Endothelial cell of umbilical vein (primary cell): ENCODE results near the gene ARHGAP32. TPM values are rescaled to one million over a fixed set of nuclear protein-coding genes. Genes with fewer than 3 reads are reported as not detected.

Source experiments
- BruUV-seq: library from RNA; stranded (reverse); fragments of 400-500 nt; replicated peaks from 2 replicates; lab custom pipeline; 2021; lab: Mats Ljungman, UMichigan
- CTCF ChIA-PET: fragments of 300-600, 350-600 bp; sonication (Branson Sonifier 250); formaldehyde crosslinking; loops from one replicate; lab custom pipeline; 2021; ENCODE audit warnings: antibody characterized with exemption, inconsistent platforms; lab: Charles Lee
- POLR2A ChIA-PET: fragments of 300-600, 350-600 bp; sonication (Branson Sonifier 250); formaldehyde crosslinking; loops from one replicate; lab custom pipeline; 2021; ENCODE audit warnings: antibody characterized with exemption, inconsistent platforms; lab: Charles Lee
- DNase-seq: peaks from one replicate; pipeline ENCODE4 v3.0.0-alpha.2; 2011; ENCODE audit warnings: low read depth, low spot score
- FAIRE-seq: peaks from 2 replicates; lab custom pipeline; 2011; peaks lifted over from hg19 to GRCh38; lab: Jason Lieb, UNC
- H2AFZ ChIP-seq: 2 replicates; pipeline ENCODE4 v1.6.0; 2012; ENCODE audit warnings: low read depth, low read length, control low read depth, inconsistent platforms
- H3K27ac ChIP-seq: 2 replicates; pipeline ENCODE4 v1.5.1; 2011; ENCODE audit warnings: low read depth, mild to moderate bottlenecking, control low read depth, low read length, moderate library complexity; ENCODE audit not compliant: insufficient read depth
- H3K27me3 ChIP-seq, 2 experiments: 2 replicates each; pipeline versions ENCODE4 v1.6.0 to v1.6.1; 2011; ENCODE audit warnings: low read length in 2 of 2, mixed read lengths in 1 of 2; ENCODE audit not compliant: control insufficient read depth in 2 of 2, insufficient read depth in 2 of 2
- H3K36me3 ChIP-seq, 2 experiments: 2 replicates in 1 of 2; 3 replicates in 1 of 2; pipeline ENCODE4 v1.5.1; 2011; ENCODE audit warnings: low read length in 2 of 2, mild to moderate bottlenecking in 1 of 2, moderate library complexity in 1 of 2; ENCODE audit not compliant: control insufficient read depth in 2 of 2, insufficient read depth in 2 of 2; ENCODE audit errors: extremely low read depth in 1 of 2
- H3K4me1 ChIP-seq: 3 replicates; pipeline ENCODE4 v1.5.1; 2011; ENCODE audit warnings: mild to moderate bottlenecking, low read length; ENCODE audit not compliant: control insufficient read depth, insufficient read depth; ENCODE audit errors: extremely low read depth
- H3K4me2 ChIP-seq: 2 replicates; pipeline ENCODE4 v1.6.1; 2011; ENCODE audit warnings: low read length, control low read depth, mixed read lengths; ENCODE audit not compliant: insufficient read depth
- H3K4me3 ChIP-seq, 3 experiments: fragments of 200-600 bp in 1 of 3; sonication (generic), shearing (Covaris generic) in 1 of 3; replicated peaks in 1 of 3; 2 replicates each; pipeline ENCODE4 v1.5.1; 2011 to 2016; ENCODE audit warnings: control low read depth in 3 of 3, low read length in 3 of 3, mild to moderate bottlenecking in 2 of 3, inconsistent platforms in 1 of 3, low read depth in 1 of 3, moderate library complexity in 1 of 3; ENCODE audit not compliant: insufficient read depth in 1 of 3
- H3K79me2 ChIP-seq: 2 replicates; pipeline ENCODE4 v1.6.0; 2012; ENCODE audit warnings: low read length, inconsistent platforms; ENCODE audit not compliant: control insufficient read depth, insufficient read depth
- H3K9ac ChIP-seq: replicated peaks from 2 replicates; pipeline ENCODE3; 2011; ENCODE audit warnings: low read length, control low read depth; ENCODE audit not compliant: insufficient read depth; ENCODE audit errors: extremely low read depth
- H3K9me1 ChIP-seq: replicated peaks from 3 replicates; pipeline ENCODE4 v1.6.0; 2011; ENCODE audit warnings: mild to moderate bottlenecking, low read length; ENCODE audit not compliant: control insufficient read depth, insufficient read depth; ENCODE audit errors: extremely low read depth
- H3K9me3 ChIP-seq: replicated peaks from 2 replicates; pipeline ENCODE4 v1.5.1; 2012; ENCODE audit warnings: low read length, inconsistent platforms; ENCODE audit not compliant: control insufficient read depth, insufficient read depth
- H4K20me1 ChIP-seq: replicated peaks from 2 replicates; pipeline ENCODE3; 2011; ENCODE audit warnings: mild to moderate bottlenecking, low read length; ENCODE audit not compliant: control insufficient read depth, insufficient read depth; ENCODE audit errors: extremely low read depth
- EZH2 ChIP-seq: IDR thresholded peaks from 2 replicates; pipeline ENCODE4 v1.6.1; 2012; ENCODE audit warnings: borderline replicate concordance, low read depth, mild to moderate bottlenecking, moderate library complexity, low read length, inconsistent platforms; ENCODE audit not compliant: severe bottlenecking
- FOS ChIP-seq: IDR thresholded peaks from 2 replicates; pipeline ENCODE4 v1.6.1; 2011; ENCODE audit warnings: mild to moderate bottlenecking, low read length, moderate library complexity, borderline replicate concordance; ENCODE audit not compliant: insufficient read depth
- GATA2 ChIP-seq: IDR thresholded peaks from 2 replicates; pipeline ENCODE4 v1.7.0; 2011; ENCODE audit warnings: low read depth, mild to moderate bottlenecking, moderate library complexity, mixed read lengths, low read length; ENCODE audit not compliant: insufficient read length, insufficient read depth
- JUN ChIP-seq: IDR thresholded peaks from 2 replicates; pipeline ENCODE4 v1.6.1; 2011; ENCODE audit warnings: borderline replicate concordance, low read depth; ENCODE audit not compliant: insufficient read length, insufficient read depth
- MYC ChIP-seq: IDR thresholded peaks from one replicate; pipeline ENCODE4 v1.6.1; 2011; ENCODE audit warnings: mild to moderate bottlenecking, low read depth, low read length
- POLR2A ChIP-seq: IDR thresholded peaks from 2 replicates; pipeline ENCODE4 v1.6.1; 2012; ENCODE audit warnings: low read depth, mild to moderate bottlenecking, control low read depth, low read length
- POLR2AphosphoS5 ChIP-seq: IDR thresholded peaks from 2 replicates; pipeline ENCODE4 v1.6.1; 2012; ENCODE audit warnings: low read depth, mild to moderate bottlenecking, control low read depth, low read length, moderate library complexity; ENCODE audit not compliant: insufficient read depth
- dilution Hi-C: fragments of 300-500 bp; cut with MboI; formaldehyde crosslinking; loops from one replicate; pipeline ENCODE4 v1.15.0; 2019; ENCODE audit warnings: low sequenced_read_pairs; ENCODE audit not compliant: extremely low pct_ligation_motif_present
- intact Hi-C: fragments of 100-400 bp; cut with micrococcal nuclease; formaldehyde crosslinking; loops from one replicate; pipeline ENCODE4 v1.10.0; 2022
- polyA plus RNA-seq, 4 experiments: library from polyadenylated mRNA; depleted of rRNA in 3 of 4; stranded (reverse) in 3 of 4; unstranded in 1 of 4; fragments of >200 nt; gene quantifications; 2 replicates each; pipeline versions ENCODE4 v1.2.1 to v1.2.3, GENCODE V29; 2011 to 2012; ENCODE audit warnings: missing spikeins in 1 of 4
- total RNA-seq: library from RNA; stranded (reverse); gene quantifications from 2 replicates; pipeline ENCODE4 v1.2.3, GENCODE V29; 2021
- TF ChIP-seq, protein P1 (sequence below), 2 donors: IDR thresholded peaks; 1 replicate in 1 of 2; 2 replicates in 1 of 2; pipeline ENCODE4 v1.5.1; 2011; ENCODE audit warnings: low read length in 2 of 2, mild to moderate bottlenecking in 2 of 2, moderate library complexity in 2 of 2, control low read depth in 1 of 2, inconsistent platforms in 1 of 2, low read depth in 1 of 2; ENCODE audit not compliant: insufficient read depth in 1 of 2; ENCODE audit errors: extremely low read depth in 1 of 2
- TF ChIP-seq, protein P2 (sequence below): IDR thresholded peaks from 2 replicates; pipeline ENCODE4 v1.6.1; 2011; ENCODE audit not compliant: insufficient read depth, insufficient read length

Gene ARHGAP32
- total and polyA plus RNA-seq, 2 donors (not counting 3 experiments of a cell fraction or from before 2014, with no cell fraction given), result 3.4 to 9.1 TPM

DNA sequence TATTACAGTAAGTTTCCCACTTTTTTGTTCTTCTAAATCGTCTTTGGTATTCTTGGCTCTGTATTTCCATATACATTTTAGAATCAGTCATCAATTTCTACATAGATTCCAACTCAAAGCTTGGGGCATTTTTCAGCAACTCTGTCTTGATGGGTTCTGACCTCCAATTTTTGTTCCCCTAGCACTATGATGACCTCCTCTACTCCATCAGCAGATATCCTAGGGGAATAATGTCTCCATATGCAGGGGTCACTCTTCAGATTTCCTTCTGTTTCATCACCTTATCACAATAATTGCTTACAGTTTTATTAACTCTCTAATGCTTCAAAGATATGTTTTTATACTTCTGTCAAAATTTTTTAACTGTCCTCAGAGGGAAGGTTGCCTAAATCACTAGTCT, 158.1 kb downstream of the ARHGAP32 start:
- dilution Hi-C loops, result no loop called here
- intact Hi-C loops, result no loop called here

More for the DNA sequence above, 158.1 kb downstream of the ARHGAP32 start:
- no TSS peak for BruUV-seq
- Histone ChIP-seq H3K4me3 (no peak overlapping the region), H3K27ac (no peak overlapping the region), H3K4me2 (no peak overlapping the region), H3K9me3 (no peaks in the 10 kb centered on the region), H3K27me3 (no peaks in the 10 kb centered on the region), H3K36me3 (no peaks in the 10 kb centered on the region), H3K4me1 (no peaks in the 10 kb centered on the region), H4K20me1 (no peaks in the 10 kb centered on the region), H3K79me2 (no peaks in the 10 kb centered on the region), H3K9ac (no peak overlapping the region), H2AFZ (no peak overlapping the region), H3K9me1 (peaks cover 3% of the 10 kb centered on the region)
- FAIRE-seq (no peak), DNase-seq (no peak)
- ChIA-PET CTCF (interaction anchor here (1.3 kb wide), 1 partner anchor 12 kb away, joined by 5 read pairs; no protein-coding TSS in a partner anchor), POLR2A (no interaction called here)
- TF ChIP-seq, protein P1, sequence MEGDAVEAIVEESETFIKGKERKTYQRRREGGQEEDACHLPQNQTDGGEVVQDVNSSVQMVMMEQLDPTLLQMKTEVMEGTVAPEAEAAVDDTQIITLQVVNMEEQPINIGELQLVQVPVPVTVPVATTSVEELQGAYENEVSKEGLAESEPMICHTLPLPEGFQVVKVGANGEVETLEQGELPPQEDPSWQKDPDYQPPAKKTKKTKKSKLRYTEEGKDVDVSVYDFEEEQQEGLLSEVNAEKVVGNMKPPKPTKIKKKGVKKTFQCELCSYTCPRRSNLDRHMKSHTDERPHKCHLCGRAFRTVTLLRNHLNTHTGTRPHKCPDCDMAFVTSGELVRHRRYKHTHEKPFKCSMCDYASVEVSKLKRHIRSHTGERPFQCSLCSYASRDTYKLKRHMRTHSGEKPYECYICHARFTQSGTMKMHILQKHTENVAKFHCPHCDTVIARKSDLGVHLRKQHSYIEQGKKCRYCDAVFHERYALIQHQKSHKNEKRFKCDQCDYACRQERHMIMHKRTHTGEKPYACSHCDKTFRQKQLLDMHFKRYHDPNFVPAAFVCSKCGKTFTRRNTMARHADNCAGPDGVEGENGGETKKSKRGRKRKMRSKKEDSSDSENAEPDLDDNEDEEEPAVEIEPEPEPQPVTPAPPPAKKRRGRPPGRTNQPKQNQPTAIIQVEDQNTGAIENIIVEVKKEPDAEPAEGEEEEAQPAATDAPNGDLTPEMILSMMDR (IDR thresholded peaks at IDR 0.05; ENCODE audit: extremely low read depth in 1 of 2, insufficient read depth in 1 of 2, low read depth in 1 of 2, low read length in 2 of 2), result no peak
- TF ChIP-seq JUN (no peak), POLR2A (no peak), MYC (no peak), GATA2 (no peak), POLR2AphosphoS5 (no peak), EZH2 (no peak), FOS (no peak)
- TF ChIP-seq, protein P2, sequence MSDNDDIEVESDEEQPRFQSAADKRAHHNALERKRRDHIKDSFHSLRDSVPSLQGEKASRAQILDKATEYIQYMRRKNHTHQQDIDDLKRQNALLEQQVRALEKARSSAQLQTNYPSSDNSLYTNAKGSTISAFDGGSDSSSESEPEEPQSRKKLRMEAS, result no peak
